AG08396 (cell line): ENCODE data around the gene MYO5B.
"Not testable (repeated sequence)": the region's sequence is repeated elsewhere in the genome, so short reads cannot be mapped to it uniquely, and the experiment has no call there.

Experiments
- DNase-seq: peaks from one replicate; pipeline ENCODE4 v3.0.0; 2012; ENCODE audit warnings: low spot score, mixed read lengths

The MYO5B gene

GRCh38 chr18:49851624-49852023, 343.3 kb downstream of the MYO5B start:
- no peak for DNase-seq

DNA sequence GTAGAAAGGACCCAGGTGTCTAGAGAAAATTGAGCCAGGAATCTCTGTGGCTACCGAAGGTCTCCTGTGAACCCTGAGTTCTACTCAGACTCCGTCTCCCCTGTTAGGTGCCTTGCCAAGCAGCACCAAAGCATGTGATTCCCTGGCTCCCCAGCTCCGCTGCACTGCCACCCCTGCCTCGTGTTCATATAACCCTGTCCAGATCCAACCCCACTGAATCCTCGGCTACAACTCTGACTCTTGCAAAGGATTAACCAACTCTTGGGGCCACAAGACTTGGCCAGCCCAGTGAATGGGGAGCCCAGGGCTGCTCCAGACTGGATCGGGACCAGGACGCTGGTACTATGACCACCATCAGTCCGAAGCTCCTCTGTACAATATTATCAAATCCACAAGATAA, 344.3 kb downstream of the MYO5B start:
- no peak for DNase-seq

- DNase-seq, result peak; percentile 85
Measured at GRCh38 chr18:49849331-49850217, 345.4 kb downstream of the MYO5B start.

DNA sequence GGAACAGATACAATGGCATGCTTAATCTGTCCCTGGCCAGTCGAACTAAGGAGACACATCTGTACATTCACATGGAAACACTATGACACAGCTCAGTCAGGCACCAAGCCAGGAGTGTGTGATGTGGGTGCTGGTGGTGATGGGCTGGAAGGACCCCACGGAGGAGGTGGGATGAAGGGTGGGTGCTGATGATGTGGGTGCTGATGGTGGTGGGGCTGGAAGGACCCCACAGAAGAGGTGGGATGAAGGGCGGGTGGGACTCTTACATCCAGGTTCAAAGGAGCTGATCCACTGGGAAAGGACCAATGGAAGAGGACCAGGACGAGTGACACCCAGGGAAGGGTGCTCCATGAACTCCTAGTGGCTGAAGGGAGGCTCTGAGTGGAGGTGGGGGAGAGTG, 346.8 kb downstream of the MYO5B start:
- no peak for DNase-seq

DNA sequence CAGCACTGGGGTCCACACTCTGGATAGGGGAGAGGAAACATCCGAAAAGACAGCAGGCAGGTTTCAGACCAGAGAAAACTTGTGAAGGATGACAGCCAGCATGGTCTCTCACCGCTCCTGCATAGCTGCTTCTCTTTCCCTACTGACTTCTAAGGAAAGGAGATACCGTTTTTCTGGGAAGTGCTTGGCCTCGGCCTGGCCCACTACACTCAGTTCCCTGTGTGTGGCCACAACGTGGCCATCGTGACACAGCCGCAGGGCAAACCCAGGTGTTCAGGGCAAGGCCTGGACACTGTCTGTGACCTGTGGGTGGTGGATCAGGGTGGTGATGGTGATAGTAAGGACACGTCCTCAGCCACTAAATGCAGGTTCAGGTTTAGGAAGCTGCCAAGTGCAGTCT, 347.4 kb downstream of the MYO5B start:
- no peak for DNase-seq

- DNase-seq, result no peak
Measured at GRCh38 chr18:49846718-49847470, 348.1 kb downstream of the MYO5B start.

DNA sequence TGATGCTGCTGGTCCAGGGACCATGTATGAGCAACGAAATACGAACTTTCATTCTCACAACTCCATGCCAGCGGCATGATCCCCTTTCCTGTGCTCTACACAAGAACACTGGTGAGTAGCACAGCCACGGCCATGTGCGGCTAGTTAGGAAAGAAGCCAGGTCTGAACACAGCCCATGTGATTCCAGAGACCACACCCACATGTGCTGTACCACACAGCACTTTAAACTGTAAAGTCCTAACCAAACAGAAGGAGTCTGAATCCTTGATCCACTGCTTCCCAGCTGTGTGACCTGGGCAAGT, 348.6 kb downstream of the MYO5B start:
- DNase-seq, result peak; percentile 63

DNA sequence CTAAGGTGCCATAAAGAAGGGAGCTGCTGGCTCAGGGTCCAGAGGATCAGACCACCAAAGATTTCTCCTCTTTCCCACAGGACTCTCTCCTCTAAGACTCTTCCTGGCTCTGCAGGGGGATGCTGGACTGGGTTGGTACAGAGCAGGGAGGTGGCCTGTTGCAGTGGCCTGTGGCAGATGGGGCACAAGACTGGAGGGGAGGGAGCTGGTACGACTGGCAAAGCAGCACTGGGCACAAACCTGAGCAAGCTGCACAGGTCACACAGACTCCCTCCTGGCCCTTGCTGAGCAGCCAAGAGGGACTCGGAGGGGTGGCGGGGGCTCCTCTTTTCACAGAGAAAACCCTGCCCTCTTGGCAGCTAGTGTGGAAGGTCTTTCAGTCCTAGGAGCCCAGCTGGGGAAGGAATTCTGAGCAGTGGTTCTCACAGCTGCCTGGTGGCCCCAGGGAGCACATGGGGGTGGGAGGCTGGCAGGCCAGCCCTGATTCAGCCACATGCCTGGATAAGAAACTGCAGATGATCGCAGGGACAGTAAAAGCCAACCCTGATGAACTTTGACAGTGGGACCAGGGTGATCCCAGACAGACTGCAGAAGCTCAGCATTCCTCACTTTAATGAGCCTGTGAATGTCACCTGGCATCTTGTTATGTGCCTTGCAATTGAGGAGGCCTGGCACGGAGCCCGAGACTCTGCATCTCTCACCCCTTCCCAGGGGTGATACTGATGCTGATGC, 349.2 kb downstream of the MYO5B start:
- no peak for DNase-seq

- no peak for DNase-seq
Measured at GRCh38 chr18:49844903-49845302, 350.0 kb downstream of the MYO5B start.

GRCh38 chr18:49843778-49844625, 350.9 kb downstream of the MYO5B start:
- no peak for DNase-seq

DNA sequence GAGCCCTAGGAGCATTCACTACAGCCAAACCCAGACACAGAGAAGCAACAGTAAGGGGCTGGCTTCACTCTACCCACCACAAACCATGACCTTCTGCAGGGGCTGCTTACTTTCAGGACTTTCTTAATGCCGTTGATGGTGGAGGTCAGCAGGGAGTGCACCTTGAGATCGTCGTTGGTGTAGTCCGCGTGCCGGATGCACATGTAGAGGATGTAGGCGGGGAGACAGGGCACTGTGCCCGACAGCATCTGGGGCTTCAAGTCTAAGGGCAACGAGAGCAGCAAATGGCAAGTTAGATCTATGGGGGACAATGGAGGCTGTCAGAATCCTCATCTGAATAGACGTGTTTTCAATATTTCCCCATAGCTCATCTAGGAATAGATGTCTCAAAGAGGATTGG, 351.8 kb downstream of the MYO5B start:
- no peak for DNase-seq

- DNase-seq, result no peak
Measured at GRCh38 chr18:49842656-49843055, 352.3 kb downstream of the MYO5B start.

GRCh38 chr18:49841236-49842217, 353.4 kb downstream of the MYO5B start:
- no peak for DNase-seq

DNA sequence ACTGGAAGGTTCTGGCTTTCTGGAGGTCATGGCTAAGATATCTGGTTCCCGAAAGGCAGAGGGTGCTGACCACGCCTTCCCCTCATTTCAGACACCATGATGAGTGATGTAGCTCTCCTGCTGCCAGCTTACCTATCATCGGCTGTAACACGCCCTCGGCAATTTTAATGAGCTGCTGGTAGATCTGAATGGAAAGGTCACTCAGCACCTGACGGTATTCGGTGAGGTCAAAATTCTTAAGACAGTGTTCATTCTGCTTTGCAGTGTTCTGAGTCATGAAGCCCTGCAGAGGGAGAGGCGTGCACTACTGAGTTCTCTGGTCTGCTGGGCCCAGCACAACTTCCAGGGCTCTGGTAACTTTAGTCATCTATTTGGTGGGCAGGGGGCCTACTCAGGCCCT, 355.9 kb downstream of the MYO5B start:
- peak; percentile 31 for DNase-seq

- DNase-seq, result no peak
Measured at GRCh38 chr18:49838381-49838780, 356.6 kb downstream of the MYO5B start.

DNA sequence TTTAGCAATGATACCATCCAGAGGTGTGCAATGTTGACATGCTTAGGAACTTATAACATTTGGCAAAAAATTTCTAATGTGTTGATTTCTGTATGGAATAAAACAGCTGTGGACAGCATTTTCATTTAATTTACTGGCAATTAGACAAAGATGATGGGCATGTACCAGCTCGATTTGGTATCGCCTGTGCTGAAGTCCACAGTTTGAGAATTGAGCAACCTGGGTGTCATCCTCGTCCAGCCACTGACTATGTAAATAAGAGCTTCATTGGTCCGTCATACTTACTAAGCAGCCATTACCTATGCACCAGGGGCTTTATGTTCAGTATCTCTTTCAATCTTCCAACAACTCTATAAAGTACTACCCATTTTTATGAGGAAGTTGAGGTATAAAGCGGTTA, 357.1 kb downstream of the MYO5B start:
- DNase-seq, result no peak

DNA sequence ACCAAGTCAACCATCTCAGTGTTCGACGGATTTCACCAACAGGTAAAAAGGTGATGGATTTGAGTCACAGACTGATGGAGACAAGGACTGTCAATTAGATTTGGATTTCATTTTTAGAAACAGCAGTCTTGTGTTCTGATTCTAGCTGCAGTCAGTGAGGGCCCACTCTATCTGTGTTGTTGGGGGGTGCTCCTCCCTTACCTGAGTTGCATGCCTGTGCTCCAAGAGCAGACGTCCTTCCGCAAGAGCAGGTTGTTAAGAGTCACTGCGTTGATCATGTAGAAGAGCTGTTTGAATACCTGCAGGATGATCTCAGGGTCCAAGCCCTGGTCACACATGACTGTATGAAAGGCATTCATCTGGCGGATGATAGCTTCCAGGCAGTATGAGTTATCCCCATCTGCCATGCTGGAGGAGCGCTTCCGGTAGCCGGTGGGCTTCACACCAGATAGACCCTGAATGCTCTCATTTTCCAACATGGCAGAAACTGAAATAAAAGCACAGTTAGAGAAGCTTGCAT, 357.6 kb downstream of the MYO5B start:
- not testable (repeated sequence) for DNase-seq

DNA sequence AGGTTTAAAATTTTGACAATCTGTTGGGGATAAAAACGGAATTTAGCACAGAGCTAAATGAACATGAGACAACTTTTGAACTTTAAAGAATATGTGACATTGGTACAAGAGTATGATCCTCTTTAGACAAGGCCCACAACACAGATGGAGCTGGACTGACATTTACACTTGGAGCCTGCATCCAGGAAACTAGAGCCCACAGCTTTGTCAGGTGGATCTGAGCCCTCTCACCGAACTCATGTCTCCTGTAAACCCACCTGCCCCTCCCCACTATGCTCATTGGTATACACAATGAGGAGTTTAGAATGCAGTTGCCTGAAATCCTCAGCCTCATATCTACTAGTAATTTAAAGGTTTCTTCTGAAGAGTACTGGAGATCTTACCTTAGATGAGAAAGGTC, 359.5 kb downstream of the MYO5B start:
- DNase-seq, result no peak

DNA sequence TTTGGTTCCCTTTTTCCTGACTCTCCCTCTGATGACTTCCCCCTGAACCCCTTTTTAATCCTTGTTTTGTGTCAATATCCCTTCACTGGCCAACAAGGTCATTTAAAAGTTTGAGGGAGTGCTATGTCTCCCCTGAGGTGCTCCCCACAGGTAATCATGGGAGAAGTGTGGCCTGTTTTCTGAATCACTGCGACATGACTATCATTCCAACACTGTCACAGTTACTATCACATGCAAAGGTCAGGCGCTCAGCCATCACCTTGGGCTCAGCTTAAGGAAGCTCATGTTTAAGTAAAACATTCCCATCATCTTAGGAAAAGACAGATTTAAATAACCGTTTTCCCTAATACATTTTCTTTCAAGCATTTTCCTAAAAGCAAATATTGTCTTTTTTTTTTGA, 360.7 kb downstream of the MYO5B start:
- no peak for DNase-seq

DNA sequence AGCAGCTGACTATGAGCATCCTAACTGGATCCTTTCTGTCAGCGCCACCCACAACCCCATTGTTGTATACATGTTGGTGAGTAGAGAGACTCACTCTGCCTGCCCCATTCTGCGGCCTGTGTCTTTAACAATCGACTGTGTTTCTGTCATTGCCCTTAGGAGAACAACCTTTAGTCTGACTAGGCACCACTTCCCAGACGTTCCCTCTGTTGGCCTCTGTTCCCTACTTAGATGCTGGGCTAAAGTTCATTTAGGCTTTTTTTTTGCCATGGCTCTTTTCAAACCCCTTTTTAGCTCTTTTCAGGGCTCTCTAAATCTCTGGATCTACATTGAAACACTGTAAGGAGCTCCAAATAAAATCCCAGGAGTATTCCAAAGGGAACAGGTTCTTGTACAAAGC, 361.1 kb downstream of the MYO5B start:
- no peak for DNase-seq
